Kasumi-1 (cell line): ENCODE measurements around the gene ZNF324.
"Not testable (repeated sequence)": the region's sequence is repeated elsewhere in the genome, so short reads cannot be mapped to it uniquely, and the experiment has no call there.

Source experiments
- DNase-seq, 2 experiments: peaks; one replicate each; lab custom pipeline; 2025; lab: John Stamatoyannopoulos, UW

Gene ZNF324

GRCh38 chr19:58500242-58500641 is 33.4 kb downstream of the ZNF324 start:
- DNase-seq: no peak

- not testable (repeated sequence) for DNase-seq
Measured at GRCh38 chr19:58507602-58508223, 40.8 kb downstream of the ZNF324 start.

- DNase-seq: no peak
Measured at GRCh38 chr19:58509731-58510083, 42.8 kb downstream of the ZNF324 start.

- DNase-seq: no peak
Measured at GRCh38 chr19:58510084-58510862, 43.4 kb downstream of the ZNF324 start.

GRCh38 chr19:58511353-58512208 is 44.7 kb downstream of the ZNF324 start, which contains the start of gene SLC27A5:
Gene SLC27A5, minus strand, starts transcription at chr19:58511992. Its CDS starts 37 bp downstream, at chr19:58511955.
- DNase-seq: no peak

GRCh38 chr19:58513213-58513693 is 46.4 kb downstream of the ZNF324 start:
- no peak for DNase-seq

- DNase-seq: peak; percentile 85 to 86
Measured at GRCh38 chr19:58513694-58514563, 47.0 kb downstream of the ZNF324 start.

GRCh38 chr19:58514564-58515022 is 47.7 kb downstream of the ZNF324 start:
- no peak for DNase-seq

GRCh38 chr19:58515259-58515658 is 48.4 kb downstream of the ZNF324 start:
- DNase-seq: no peak

- DNase-seq: no peak
Measured at GRCh38 chr19:58516246-58516836, 49.5 kb downstream of the ZNF324 start.

GRCh38 chr19:58516964-58517833 is 50.3 kb downstream of the ZNF324 start:
- no peak for DNase-seq

GRCh38 chr19:58518256-58519086 is 51.6 kb downstream of the ZNF324 start:
- peak; percentile 60 to 63 for DNase-seq

- peak; percentile 64 to 81 for DNase-seq
Measured at GRCh38 chr19:58519087-58519354, 52.1 kb downstream of the ZNF324 start.

- DNase-seq: peak; percentile 98 to 99
Measured at GRCh38 chr19:58519355-58520256, 52.7 kb downstream of the ZNF324 start, which contains the start of gene ZBTB45. Gene ZBTB45, minus strand, starts transcription at chr19:58519810. Its CDS starts 2,137 bp downstream, at chr19:58517673.

- no peak for DNase-seq
Measured at GRCh38 chr19:58520257-58520599, 53.3 kb downstream of the ZNF324 start.

GRCh38 chr19:58521651-58522050 is 54.8 kb downstream of the ZNF324 start:
- no peak for DNase-seq

GRCh38 chr19:58522709-58523108 is 55.8 kb downstream of the ZNF324 start:
- no peak for DNase-seq
